GM12878 (cell line): ENCODE measurements around the gene ASB15. TPM values are rescaled to one million over a fixed set of nuclear protein-coding genes. Genes with fewer than 3 reads are reported as not detected.

Experiments used
- CHD1 ChIP-seq: IDR thresholded peaks from 2 replicates; pipeline ENCODE4 v1.6.1; 2012; ENCODE audit warnings: low read depth, low read length, improper control_type of control experiment
- EP300 ChIP-seq, 2 experiments: fragments of 150-350 bp in 1 of 2; IDR thresholded peaks; 2 replicates each; pipeline ENCODE4 v1.6.1; 2011 to 2012; ENCODE audit warnings: low read depth in 2 of 2, low read length in 2 of 2, borderline replicate concordance in 1 of 2, improper control_type of control experiment in 1 of 2, inconsistent platforms in 1 of 2; ENCODE audit not compliant: control insufficient read depth in 1 of 2
- NFXL1 ChIP-seq: fragments of 450-650 bp; IDR thresholded peaks from 2 replicates; pipeline ENCODE4 v1.6.1; 2017; ENCODE audit warnings: antibody characterized with exemption, mild to moderate bottlenecking, borderline replicate concordance
- NFYA ChIP-seq: IDR thresholded peaks from 2 replicates; pipeline ENCODE4 v1.6.1; 2011; ENCODE audit warnings: low read depth, mild to moderate bottlenecking, low read length, improper control_type of control experiment, borderline replicate concordance
- NR2C2 ChIP-seq: IDR thresholded peaks from 2 replicates; pipeline ENCODE4 v1.6.1; 2011; ENCODE audit warnings: borderline replicate concordance, low read depth; ENCODE audit not compliant: control insufficient read depth, insufficient read length
- SMAD5 ChIP-seq: IDR thresholded peaks from 2 replicates; pipeline ENCODE4 v1.6.1; 2016; ENCODE audit warnings: antibody characterized with exemption, low read depth
- SPI1 ChIP-seq: IDR thresholded peaks from 2 replicates; pipeline ENCODE4 v1.6.1; 2011; ENCODE audit warnings: low read depth, mild to moderate bottlenecking, low read length, moderate library complexity, borderline replicate concordance; ENCODE audit not compliant: insufficient read depth
- SREBF2 ChIP-seq: IDR thresholded peaks from 2 replicates; pipeline ENCODE4 v1.6.1; 2012; ENCODE audit warnings: mild to moderate bottlenecking, low read length
- USF2 ChIP-seq: IDR thresholded peaks from 2 replicates; pipeline ENCODE4 v1.6.1; 2011; ENCODE audit warnings: low read depth, low read length, improper control_type of control experiment, borderline replicate concordance
- ZBTB33 ChIP-seq: fragments of 450-650 bp; IDR thresholded peaks from 2 replicates; pipeline ENCODE4 v1.6.1; 2017; ENCODE audit warnings: mild to moderate bottlenecking
- ZZZ3 ChIP-seq: IDR thresholded peaks from 2 replicates; pipeline ENCODE4 v1.6.1; 2011; ENCODE audit warnings: low read depth; ENCODE audit not compliant: control insufficient read depth, insufficient read length
- polyA plus RNA-seq, 11 experiments: library from polyadenylated mRNA; depleted of rRNA in 4 of 11; unstranded in 6 of 11; stranded (reverse) in 5 of 11; fragments of >200 nt; fragmentation: Nextera tagmentation in 4 of 11; fragmentation: Illumina TruSeq in 1 of 11; extraction: Ambion mirVana in 4 of 11; extraction: Trizol in 1 of 11; gene quantifications; 1 replicate in 1 of 11; 2 replicates in 10 of 11; pipeline versions ENCODE4 v1.2.1 to v1.2.3, GENCODE V29; 2011 to 2016; ENCODE audit warnings: inconsistent platforms in 2 of 11, missing spikeins in 2 of 11, low read depth in 1 of 11
- total RNA-seq, 4 experiments: library from RNA; depleted of rRNA in 3 of 4; stranded (reverse); fragments of >200 nt in 3 of 4; fragmentation: Illumina TruSeq in 1 of 4; extraction: Trizol in 1 of 4; gene quantifications; 2 replicates each; pipeline versions ENCODE4 v1.2.1 to v1.2.3, GENCODE V29; 2013 to 2021

Gene ASB15
- total and polyA plus RNA-seq, 10 of the 15 experiments (the other 5 are each of a cell fraction or from before 2014, with no cell fraction given) = not detected

GRCh38 chr7:123669485-123669884 is 67.9 kb downstream of the ASB15 start (continued):
- no peak for TF ChIP-seq ZZZ3
- TF ChIP-seq EP300 (IDR thresholded peaks at IDR 0.05; ENCODE audit: borderline replicate concordance in 1 of 2, control insufficient read depth in 1 of 2, low read depth in 2 of 2, low read length in 2 of 2) = no peak
- no peak for TF ChIP-seq USF2
- TF ChIP-seq NFXL1 = no peak
- TF ChIP-seq NR2C2 = no peak
- no peak for TF ChIP-seq SREBF2
- TF ChIP-seq SMAD5 = no peak
- TF ChIP-seq SPI1 = no peak
- TF ChIP-seq NFYA = no peak
- TF ChIP-seq CHD1 = no peak
- no peak for TF ChIP-seq ZBTB33
- TF ChIP-seq, all 136 proteins: peak for 0
